HG03066 (cell line): ENCODE data around the gene ENTHD1.
"Not testable (repeated sequence)": the region's sequence is repeated elsewhere in the genome, so short reads cannot be mapped to it uniquely, and the experiment has no call there.

ENCODE experiments used
- ATAC-seq: cut with Tn5 transposase; IDR thresholded peaks from one replicate; pipeline ENCODE4 v1.9.1; 2021; ENCODE audit warnings: low read depth; ENCODE audit not compliant: unreplicated experiment

The ENTHD1 gene

DNA sequence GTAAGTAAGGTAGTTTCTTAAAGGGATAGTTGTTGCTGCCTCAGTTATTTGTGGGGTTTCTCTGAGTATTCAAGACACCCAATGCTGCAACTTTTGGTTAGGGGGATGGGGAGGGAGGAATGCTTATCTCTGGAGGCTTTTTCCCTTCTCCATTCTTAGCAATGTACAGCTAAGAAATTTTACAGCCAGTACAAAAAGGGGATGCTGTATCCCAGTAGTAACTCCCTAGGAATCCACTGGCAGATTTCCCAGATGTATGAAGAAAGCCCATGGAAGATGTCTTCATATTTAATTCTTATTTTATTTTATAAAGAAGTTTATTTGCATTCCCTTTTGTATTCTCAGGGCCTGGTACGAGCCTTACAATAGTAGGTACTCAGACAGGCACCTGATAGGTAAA, 154.8 kb downstream of the ENTHD1 start:
- ATAC-seq = no peak

DNA sequence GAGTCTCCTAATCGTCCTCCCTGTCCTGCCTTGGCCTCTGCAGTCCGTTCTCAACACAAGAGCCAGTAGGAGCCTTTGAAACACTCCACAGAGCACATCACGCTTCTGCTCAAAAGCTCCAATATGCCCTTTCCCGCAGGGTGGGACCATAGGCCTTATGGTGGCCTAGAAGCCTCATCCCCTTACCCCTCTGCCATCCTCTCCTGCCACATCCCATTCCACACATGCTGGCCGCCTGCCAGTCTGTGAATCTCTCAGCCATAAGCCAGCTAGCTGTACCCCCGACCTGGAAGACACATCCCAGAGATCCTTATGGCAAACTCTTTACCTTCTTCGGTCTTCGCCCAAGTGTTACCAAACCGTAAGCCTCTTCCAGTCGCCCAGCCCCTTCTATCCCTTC, 157.8 kb downstream of the ENTHD1 start:
- no peak for ATAC-seq

DNA sequence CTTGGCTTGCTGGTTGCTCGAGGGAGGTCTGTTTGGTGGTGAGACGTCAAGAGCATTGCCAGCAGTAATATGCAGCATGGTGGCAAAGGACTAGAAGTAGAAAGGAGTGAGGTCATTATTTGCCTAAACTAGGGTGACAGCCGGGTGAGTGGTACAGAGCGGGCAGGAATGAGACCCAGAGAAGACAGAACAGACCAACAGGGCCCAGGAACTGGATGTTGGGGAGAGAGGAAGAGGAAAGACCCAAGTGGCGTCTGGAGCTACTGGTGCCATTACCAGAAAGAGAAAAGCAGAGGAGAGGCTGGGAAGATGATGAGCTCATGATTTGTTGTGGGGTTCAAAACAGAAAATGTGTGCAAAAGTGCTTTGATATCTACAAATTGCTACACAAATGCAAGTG, 158.7 kb downstream of the ENTHD1 start:
- ATAC-seq = no peak

DNA sequence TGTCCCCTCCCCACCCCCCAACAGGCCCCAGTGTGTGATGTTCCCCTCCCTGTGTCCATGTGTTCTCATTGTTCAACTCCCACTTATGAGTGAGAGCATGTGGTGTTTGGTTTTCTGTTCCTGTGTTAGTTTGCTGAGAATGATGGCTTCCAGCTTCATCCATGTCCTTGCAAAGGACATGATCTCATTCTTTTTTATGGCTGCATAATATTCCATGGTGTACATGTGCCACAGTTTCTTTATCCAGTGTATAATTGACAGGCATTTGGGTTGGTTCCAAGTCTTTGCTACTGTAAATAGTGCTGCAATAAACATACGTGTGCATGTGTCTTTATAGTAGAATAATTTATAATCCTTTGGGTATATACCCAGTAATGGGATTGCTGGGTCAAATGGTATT, 159.5 kb downstream of the ENTHD1 start:
- not testable (repeated sequence) for ATAC-seq

DNA sequence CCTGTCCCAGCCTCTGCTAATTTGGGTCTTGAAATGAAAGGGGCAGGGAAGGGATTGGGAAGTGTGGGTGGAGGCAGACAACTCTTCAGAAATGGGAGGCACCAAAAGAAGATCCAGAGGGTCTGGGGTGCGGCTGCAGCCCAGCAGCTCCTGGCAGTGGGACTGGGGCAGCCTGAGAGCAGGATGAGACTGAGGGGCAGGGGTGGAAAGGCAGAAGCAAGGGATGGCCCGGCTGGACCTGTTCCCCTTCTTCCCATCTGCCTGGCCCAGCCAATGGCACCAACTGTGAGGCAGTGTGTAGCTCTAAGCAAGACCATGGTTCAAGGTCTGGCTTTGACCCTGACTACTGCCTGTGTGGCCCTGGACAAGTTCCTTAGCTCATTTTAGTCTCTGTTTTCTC, 160.4 kb downstream of the ENTHD1 start:
- no peak for ATAC-seq

DNA sequence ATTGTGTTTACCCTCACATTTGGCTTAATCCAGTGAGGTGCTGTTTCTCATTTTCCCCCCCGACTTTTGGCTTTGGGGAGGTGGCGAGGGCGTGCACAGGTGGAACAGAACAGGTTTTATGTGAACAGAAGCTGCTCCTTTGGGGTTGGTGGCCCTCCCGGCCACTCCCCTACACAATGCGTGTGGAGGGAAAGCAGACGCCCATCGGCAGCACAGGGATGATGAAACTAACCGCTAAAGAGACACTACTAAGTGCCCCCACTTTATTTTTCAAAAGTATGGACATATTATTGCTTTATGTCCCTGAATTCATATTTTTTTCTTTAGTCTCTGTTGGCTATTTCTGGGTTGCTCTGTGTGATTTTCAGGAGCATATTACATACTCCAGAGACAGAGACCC, 160.9 kb downstream of the ENTHD1 start:
- no peak for ATAC-seq

DNA sequence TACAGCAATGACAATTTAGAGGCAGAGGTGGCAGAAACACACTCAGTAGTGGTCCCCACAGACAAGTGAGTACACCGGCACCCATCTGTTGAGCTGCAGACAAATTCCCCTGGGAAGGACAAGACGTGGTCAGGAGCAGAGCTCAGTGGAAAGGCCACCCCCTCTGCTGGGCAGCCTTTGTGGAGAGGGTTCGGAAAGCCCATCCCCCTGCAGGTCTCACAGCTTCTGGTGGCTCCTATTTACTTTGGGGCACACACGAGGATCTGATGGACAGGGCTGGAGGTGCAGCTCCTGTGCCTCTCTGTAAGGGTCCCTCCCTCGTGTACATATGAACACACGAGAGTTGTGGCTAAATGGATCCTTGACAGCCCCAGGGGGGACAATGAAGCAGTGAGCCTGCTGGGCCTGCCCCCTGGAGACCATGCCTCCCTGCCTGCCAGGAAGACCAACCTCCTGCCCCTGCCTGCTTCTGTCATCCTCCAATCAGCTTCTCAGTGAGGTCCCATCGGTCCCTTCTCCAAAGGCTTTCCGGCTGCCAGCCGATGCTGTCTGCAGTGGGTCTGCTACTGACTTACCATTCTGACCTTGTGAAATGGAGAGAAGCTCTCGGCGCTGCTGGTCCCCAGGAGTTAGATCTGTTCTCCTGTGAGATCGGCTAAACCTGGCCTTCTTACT, 161.5 kb downstream of the ENTHD1 start:
- no peak for ATAC-seq

DNA sequence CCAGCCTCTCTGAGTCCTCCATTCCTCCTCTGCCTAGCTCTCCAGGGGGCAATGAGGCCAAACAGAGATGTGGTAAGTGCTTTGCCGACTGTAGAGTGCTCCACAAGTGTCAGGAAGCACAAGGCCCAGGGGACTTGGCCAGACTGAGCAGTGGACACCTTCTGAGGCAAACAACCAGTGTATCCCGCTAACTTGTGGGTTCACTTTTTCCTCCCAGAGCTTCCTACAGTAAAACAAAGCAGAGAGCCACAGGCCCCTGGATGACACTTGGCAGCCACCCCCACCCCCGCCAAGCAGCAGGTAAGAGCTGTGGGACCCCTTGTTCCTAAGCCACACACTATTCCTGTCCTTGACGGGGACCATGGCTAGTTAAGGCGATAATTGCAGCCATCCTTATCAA, 162.1 kb downstream of the ENTHD1 start:
- ATAC-seq = no peak

DNA sequence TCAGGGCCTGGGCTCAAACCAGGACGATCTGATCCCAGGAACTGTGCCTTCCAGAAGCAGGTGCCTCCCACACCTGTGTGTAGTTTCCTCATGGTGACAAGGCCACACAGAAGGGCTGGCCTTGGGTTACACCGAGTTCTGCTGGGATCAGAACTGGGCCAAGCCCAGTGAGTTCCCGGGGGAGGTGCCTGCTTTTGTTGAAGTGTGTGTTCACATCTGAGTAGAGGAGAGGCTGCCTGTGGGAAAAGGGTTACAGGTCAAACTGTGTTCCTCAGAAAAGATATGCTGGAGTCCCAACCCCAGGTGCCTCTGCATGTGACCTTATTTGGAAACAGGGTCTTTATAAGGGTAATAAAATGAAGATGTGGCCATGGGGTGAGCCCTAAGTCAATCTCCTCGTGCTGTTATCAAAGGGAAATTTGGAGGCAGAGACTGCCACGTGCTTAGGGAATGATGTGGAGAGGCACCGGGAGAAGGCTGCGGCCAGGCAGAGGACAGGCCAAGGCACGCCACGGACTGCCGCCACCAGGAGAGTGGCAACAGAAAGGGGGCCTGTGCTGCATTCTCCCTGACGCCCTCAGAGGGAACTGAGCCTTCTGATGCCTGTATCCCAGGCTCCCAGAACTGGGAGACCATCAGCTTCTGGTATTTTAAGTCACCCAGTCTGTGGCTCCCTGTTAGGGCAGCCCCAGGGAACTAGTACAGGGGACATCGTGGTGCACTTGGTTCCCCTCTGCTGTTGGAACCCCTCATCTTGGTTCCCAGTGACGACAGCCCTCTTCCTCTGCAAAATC, 164.2 kb downstream of the ENTHD1 start:
- ATAC-seq = no peak

DNA sequence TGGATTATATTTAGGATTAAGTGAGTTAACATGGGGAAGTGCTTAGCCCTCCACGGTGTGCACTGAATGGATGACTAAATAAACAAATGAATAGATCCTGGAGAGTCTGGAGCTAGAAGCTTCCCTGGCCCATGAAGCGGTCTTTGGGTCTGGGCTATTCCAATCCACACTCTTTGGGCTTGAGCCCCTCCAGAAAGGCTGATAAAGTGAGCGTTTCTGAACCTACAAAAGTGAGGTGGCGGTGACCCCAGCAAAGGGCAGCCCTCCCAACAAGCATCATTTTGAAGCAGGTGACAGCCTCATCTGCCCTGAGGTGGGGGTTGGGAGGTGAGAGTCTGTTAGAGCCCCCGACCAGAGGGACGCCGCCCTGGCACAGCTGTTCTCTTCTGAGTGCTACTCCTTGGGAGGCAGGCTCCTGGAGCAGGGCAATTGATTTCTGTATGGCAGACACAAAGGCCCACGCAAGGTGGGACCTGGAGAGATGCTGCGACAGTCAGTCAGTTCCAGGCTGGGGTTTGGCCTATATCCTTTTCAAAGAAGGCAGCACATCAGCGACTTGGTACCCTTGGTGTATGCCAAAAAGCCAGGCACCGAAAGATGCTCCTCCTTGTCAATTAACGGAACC, 165.2 kb downstream of the ENTHD1 start:
- ATAC-seq = no peak

DNA sequence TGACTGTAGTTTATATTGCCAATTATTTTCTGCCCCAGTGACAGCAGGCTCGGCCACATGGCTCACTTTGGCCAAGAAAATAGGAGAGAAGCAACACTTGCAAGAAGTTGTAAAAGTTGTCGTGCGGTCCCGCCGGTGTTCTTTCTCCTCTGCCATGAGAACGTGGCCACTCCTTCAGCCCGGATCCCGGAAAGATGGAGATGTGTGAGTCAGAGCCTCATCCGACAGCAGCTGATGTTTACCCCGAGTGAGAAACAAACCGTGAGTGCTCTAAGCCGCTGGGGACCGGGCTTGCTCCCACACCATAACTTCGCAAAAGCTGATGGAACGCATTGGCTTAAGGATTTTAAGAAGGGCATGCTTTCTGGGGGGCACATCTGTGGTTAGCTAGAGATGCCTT, 166.0 kb downstream of the ENTHD1 start:
- ATAC-seq = no peak

DNA sequence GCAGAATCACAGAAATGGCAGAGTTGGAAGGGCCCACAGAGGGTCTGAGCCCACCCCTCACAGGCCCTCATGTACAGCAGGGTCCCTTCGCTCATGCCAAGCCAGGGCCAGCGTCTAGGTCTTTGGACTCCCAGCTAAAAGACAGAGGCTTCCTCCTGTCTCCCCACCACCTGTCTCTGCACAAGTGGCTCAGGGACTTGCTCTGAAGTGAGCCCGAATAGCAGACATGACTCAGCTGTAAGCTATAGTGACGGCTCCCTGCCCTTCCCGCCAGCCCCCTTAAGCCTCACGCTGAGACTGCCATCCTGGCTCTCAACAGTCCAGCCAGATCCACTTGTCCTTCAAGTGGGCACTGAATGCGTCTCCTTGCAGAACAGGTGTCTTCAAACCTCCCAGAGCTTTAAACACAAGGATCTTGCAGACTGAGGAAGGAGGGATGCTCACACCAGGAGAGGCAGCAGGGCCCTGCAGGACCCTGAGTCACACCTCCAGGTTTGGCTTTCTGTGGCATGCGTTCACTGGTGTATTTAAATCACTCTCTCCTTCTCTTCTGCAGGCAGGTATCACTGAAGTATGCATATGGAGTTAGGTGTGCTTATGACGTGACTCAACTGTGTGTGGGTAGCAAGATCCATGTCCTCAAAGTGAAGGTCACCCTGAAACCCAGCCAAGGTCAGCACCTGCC, 168.1 kb downstream of the ENTHD1 start:
- ATAC-seq = no peak

DNA sequence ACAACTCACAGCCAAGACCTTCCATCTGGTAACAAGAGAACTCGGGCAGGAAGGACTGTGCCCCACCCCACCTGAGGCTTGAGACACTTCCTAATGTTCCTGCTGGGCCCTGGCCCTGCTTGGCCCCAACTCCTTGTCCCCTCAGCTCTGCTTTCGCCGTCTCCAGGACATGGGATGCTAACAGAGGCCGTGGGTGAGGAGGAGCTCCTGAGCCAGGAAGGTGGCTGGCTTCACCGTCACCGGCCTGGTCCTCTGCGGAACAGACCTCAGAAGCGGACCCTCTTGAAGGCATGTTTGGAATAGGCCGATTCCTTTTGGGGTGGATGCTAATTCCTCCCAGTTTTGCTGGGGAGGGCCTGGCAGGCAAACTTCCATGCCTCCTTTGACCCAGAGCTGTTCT, 168.7 kb downstream of the ENTHD1 start:
- no peak for ATAC-seq

DNA sequence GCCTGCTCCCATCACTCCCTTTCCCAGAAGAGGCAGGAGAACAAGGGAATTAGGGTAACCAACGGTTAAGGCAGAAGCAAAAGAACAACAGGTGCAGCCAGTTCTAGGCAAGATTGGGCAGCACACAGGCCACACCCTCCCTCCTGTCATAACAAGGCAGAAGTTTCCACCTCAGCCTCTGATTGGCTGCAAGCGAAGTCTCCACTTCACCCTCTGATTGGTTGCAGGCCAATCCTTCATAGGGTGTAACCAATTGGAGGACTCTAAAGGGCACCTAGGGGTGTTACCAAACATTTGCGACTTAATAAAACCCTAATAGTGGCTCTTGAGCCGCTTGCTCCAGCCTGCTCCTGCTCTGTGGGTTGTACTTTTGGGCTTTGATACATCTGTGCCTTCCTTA, 169.2 kb downstream of the ENTHD1 start:
- ATAC-seq = no peak

DNA sequence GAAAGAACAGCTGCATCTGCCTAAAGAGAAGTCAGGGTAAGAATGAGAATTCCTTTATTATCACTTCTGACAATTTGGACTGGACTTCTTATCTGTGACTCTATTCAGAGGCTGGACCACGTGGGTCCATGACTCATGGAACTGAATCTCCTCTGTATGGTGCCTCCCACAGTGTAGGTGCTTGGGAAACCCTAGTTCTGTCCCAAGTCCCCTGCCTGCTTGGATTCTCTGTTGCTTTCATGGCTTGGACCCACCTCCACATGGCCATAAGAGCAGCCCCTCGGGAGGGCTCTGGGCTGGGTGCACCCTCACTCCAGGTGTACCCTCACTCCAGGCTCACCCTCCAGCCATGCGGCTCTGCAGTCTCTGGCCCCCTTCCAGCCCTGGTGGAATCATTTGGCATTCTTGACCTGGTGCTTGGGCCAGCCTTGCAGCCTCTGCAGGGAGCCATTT, 169.6 kb downstream of the ENTHD1 start:
- ATAC-seq = no peak

DNA sequence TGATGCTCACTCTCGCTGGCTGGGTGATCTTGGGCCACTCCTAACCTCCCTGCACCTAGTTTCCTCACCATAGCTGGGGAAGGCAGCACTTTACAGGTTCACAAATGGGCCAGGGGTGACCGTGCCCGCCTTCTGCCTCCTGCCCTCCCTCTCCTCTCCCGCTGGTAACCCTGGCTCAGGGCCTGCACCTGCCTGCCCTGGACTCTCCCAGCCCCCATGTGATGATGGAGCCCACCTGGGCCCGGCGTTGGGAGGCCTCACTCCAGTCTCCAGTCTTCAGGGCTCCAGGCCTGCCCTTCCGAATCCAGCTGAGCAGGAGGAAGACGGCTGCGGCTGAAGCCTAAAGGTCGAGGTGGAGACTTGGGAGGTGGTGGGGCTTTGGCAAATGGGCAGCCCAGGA, 170.1 kb downstream of the ENTHD1 start:
- no peak for ATAC-seq

DNA sequence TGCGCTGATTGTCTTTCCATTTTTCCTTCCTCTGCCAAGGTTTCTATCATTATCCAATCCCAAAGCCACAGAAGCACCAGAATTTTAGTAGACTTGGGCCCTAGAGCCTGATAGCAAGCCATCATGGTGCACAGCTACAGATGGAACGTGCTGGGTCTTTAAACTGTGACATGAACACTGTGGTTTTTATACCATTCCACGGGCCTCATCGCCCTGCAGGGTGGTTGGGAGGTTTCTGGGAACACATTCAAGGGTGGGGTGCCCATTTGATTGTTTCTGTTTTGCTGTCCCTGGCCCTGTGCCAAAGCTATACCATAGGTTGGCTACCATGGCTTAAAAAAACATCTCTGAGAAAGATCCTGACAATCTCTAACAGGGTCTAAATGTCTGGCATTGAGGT, 171.1 kb downstream of the ENTHD1 start:
- ATAC-seq = no peak

DNA sequence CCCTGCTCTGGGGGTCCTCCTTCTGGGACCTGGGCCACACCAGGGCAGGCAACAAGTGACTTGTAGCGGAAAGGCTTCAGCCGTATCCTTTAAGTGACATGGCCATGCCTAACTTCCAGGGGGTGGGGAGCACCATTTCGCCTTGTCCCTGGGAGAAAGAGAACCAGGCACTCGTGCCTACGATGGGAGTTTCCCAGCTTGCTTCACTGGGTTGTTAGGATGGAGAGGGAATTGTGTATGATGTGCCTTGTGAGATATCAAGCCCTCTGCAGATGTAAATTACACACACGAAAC, 171.6 kb downstream of the ENTHD1 start:
- no peak for ATAC-seq

DNA sequence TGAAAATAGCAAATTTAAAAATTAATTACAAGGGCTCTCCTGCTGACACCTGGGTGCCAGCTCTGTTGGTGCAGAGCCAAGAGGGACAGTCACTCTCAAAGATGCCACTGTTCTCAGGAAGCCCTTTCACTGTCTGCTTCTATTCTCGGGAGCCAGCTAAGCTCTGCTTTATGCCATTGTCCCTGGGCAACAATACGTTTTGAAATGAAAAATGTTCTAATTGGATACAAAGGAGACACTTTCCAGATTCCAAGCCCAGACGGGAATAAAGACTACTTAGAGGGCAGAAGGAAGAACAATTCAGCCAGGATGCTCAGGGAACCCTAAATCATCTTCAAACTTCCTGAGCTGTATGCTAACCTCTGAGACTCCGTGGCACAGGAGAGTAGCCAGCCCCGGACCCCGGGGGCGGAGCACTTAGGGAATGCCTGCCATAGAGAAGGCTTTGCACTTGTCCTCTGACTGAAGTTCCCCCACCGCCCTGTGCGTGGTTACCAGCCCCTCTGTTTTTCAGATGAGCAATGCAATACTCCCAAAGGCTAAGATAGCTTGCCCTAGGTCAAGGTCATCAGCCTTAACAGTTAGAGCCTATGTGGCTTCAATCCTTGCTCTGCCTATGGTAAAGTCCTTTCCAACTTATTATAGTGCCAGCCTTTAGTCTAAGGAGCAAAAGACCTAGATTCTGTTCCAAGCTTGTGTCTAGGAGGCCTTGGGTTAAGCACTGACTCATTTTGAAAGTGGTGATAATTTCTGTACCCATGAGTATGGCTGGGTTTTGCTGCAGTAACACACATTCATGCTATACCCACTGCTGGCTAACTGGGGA, 172.1 kb downstream of the ENTHD1 start:
- ATAC-seq = no peak

DNA sequence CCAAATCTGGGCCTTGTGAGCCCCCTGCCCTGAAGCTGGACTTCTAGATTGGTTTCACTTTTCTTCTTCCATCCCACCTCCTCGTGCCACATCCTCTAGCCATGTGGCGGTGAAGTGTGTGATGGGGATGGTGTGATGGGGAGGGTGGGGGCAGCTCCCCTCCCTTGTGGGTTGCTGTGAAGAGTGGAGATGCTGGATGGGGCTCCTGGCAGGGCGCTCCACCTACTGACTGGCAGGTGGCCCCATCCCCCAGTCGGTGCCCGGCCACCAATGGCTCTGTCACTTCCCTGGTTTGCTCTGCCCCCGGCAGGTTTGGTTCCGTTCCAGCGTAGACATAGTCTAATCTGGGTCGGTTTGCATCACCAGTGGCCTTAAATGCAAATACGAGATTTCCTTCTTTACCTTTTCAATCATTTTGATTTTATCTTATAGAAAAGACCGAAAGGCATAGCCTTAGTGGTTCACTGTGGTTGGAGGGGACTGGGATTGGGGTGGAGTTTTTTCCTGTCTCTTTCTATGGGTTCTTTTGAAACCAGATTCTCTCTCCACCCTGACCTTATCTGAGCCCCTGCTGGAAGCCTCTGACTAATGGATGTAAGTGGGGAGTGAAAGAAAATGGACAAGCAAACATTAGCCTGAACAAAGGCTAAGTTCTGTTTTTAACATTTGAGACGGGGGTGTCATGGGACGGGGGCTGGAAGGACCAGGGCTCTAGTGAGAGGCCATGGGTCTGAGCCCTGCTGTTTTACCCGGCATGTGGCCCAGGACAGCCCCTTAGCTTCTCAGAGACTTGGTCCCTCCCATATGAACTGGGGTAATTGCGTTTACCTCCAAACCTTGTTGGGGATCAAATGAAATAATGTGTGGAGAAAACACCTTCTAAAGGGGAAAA, 173.8 kb downstream of the ENTHD1 start:
- no peak for ATAC-seq
